Measurements from ENCODE around the gene ELFN1. TPM values are rescaled to one million over a fixed set of nuclear protein-coding genes. Genes with fewer than 3 reads are reported as not detected.
A peak's percentile ranks its signal among the peaks of the same experiment; 100 is the strongest.

ELFN1 gene
- polyA plus RNA-seq, 1 of the 3 experiments (the other 2 are of a cell fraction) = 0.05 TPM

DNA sequence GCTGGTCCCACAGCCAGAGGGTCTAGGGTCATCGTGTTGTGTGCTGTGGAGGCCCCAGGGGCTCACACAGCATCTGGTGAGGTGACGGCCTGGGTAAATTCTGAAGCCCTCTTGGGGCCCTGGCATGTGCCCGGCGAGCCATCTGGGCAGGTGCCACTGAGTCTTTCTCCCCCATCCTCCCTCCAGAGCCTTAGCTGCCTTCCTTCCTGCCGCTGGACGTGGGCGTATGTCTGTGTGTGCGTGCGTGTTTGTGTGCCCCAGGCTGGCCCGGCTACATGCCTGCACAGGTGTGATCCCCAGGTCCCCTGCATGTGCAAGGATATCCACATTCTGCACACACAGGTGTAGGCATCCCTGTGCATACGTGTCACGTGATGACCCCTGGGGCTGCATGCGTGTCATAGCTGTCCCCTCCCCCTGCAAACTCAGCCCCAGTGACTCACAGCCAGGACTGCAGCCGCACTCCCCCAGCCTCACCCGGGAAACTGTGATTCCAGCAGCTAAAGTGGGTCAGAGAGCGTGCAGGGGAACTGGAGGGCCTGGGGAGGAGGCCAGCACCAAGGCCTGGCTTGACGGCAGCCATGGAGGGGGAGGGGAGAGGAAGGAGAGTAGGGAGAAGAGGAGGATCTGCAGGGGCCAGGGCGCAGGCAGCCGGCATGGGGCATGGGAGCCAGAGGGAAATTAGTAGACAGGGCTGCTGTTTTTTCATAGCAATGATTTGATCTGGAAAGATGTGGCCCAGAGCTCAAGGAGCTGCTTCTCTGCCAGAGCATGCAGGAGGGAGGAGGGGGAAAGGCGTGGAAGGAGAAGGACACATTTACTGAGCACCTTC, 46.4 kb downstream of the ELFN1 start:
- WGBS (ENCODE audit: low lambda C conversion rate) = 48% methylated on average over 15 of the region's 20 CpGs
- no peaks in the 10 kb centered on the region for H3K9me2 ChIP-seq
- H3K4me1 ChIP-seq (ENCODE audit: control insufficient read depth in 1 of 2, insufficient read depth in 2 of 2, low read depth in 1 of 2, low read length in 1 of 2) = peaks cover 0 to 64% of the 10 kb centered on the region in 2 experiments; a peak in 2 of 4 replicates
- peak overlapping the region in 1 of 2 experiments; percentile 67; a peak in 2 of 4 replicates for H3K27ac ChIP-seq (ENCODE audit: low read depth in 2 of 2, low read length in 1 of 2)
- no peak overlapping the region for H3K9ac ChIP-seq
- no peaks in the 10 kb centered on the region for H3F3A ChIP-seq (replicated peaks; ENCODE audit: insufficient read depth)
- H3K4me2 ChIP-seq = peak overlapping the region; percentile 59; the same call in 1 of the 2 replicates
- H3K9me3 ChIP-seq = no peaks in the 10 kb centered on the region
- ChIA-PET POLR2A (interaction anchor here (1.0 to 1.5 kb wide), 2 partner anchors 23 to 146 kb away, joined by 3 read pairs; no protein-coding TSS in a partner anchor), CTCF (interaction anchor here (0.6 to 3.3 kb wide), 11 partner anchors 9 to 138 kb away, joined by 3 to 14 read pairs (median 3); no protein-coding TSS in a partner anchor)
- DNase-seq = peak; percentile 86
- no peaks in the 10 kb centered on the region for H3K79me2 ChIP-seq (ENCODE audit: insufficient read depth)
- H3K36me3 ChIP-seq (replicated peaks in 1 of 2; ENCODE audit: control insufficient read depth in 1 of 2, insufficient read depth in 2 of 2, low read length in 1 of 2) = no peaks in the 10 kb centered on the region
- H3K4me3 ChIP-seq (ENCODE audit: low read depth in 2 of 2, low read length in 1 of 2) = no peak overlapping the region; a peak in 1 of 4 replicates
- H4K20me1 ChIP-seq (ENCODE audit: insufficient read depth) = no peaks in the 10 kb centered on the region
- H3K27me3 ChIP-seq (ENCODE audit: insufficient read depth) = no peaks in the 10 kb centered on the region; the same call in 1 of the 2 replicates
- H2AFZ ChIP-seq (ENCODE audit: low read depth) = no peak overlapping the region
- TF ChIP-seq GATA2 (CRISPR knock-in tag; IDR thresholded peaks at IDR 0.05) (peak; percentile 71), ELF1 (IDR thresholded peaks at IDR 0.05) (no peak), POLR2AphosphoS5 (IDR thresholded peaks at IDR 0.05; ENCODE audit: low read depth, low read length) (no peak), NFIC (IDR thresholded peaks at IDR 0.05; ENCODE audit: borderline replicate concordance) (no peak), FOXJ3 (CRISPR knock-in tag; IDR thresholded peaks at IDR 0.05) (peak; percentile 69; the same call in 1 of the 2 replicates), SIN3A (IDR thresholded peaks at IDR 0.05; ENCODE audit: borderline replicate concordance, low read depth, low read length) (no peak), RXRA (IDR thresholded peaks at IDR 0.05; ENCODE audit: borderline replicate concordance, low read depth) (no peak), CHD2 (IDR thresholded peaks at IDR 0.05; ENCODE audit: low read length, partially characterized antibody) (peak; percentile 26), MXI1 (IDR thresholded peaks at IDR 0.05; ENCODE audit: low read depth, low read length) (peak; percentile 32; the same call in 1 of the 2 replicates), FOXM1 (IDR thresholded peaks at IDR 0.05; ENCODE audit: low read depth) (no peak), RCOR1 (IDR thresholded peaks at IDR 0.05; ENCODE audit: low read length) (no peak)
- TF ChIP-seq, protein P1, sequence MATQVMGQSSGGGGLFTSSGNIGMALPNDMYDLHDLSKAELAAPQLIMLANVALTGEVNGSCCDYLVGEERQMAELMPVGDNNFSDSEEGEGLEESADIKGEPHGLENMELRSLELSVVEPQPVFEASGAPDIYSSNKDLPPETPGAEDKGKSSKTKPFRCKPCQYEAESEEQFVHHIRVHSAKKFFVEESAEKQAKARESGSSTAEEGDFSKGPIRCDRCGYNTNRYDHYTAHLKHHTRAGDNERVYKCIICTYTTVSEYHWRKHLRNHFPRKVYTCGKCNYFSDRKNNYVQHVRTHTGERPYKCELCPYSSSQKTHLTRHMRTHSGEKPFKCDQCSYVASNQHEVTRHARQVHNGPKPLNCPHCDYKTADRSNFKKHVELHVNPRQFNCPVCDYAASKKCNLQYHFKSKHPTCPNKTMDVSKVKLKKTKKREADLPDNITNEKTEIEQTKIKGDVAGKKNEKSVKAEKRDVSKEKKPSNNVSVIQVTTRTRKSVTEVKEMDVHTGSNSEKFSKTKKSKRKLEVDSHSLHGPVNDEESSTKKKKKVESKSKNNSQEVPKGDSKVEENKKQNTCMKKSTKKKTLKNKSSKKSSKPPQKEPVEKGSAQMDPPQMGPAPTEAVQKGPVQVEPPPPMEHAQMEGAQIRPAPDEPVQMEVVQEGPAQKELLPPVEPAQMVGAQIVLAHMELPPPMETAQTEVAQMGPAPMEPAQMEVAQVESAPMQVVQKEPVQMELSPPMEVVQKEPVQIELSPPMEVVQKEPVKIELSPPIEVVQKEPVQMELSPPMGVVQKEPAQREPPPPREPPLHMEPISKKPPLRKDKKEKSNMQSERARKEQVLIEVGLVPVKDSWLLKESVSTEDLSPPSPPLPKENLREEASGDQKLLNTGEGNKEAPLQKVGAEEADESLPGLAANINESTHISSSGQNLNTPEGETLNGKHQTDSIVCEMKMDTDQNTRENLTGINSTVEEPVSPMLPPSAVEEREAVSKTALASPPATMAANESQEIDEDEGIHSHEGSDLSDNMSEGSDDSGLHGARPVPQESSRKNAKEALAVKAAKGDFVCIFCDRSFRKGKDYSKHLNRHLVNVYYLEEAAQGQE (IDR thresholded peaks at IDR 0.05; ENCODE audit: low read depth, low read length) = no peak
- TF ChIP-seq, protein P2, sequence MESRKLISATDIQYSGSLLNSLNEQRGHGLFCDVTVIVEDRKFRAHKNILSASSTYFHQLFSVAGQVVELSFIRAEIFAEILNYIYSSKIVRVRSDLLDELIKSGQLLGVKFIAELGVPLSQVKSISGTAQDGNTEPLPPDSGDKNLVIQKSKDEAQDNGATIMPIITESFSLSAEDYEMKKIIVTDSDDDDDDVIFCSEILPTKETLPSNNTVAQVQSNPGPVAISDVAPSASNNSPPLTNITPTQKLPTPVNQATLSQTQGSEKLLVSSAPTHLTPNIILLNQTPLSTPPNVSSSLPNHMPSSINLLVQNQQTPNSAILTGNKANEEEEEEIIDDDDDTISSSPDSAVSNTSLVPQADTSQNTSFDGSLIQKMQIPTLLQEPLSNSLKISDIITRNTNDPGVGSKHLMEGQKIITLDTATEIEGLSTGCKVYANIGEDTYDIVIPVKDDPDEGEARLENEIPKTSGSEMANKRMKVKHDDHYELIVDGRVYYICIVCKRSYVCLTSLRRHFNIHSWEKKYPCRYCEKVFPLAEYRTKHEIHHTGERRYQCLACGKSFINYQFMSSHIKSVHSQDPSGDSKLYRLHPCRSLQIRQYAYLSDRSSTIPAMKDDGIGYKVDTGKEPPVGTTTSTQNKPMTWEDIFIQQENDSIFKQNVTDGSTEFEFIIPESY (IDR thresholded peaks at IDR 0.05; ENCODE audit: borderline replicate concordance, low read depth) = no peak
- TF ChIP-seq, protein P3, sequence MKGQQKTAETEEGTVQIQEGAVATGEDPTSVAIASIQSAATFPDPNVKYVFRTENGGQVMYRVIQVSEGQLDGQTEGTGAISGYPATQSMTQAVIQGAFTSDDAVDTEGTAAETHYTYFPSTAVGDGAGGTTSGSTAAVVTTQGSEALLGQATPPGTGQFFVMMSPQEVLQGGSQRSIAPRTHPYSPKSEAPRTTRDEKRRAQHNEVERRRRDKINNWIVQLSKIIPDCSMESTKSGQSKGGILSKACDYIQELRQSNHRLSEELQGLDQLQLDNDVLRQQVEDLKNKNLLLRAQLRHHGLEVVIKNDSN (IDR thresholded peaks at IDR 0.05; ENCODE audit: borderline replicate concordance, low read depth) = peak; percentile 66; the same call in 1 of the 2 replicates
